ENCODE measurements around the gene SPEN.
"Not testable (repeated sequence)": the region's sequence is repeated elsewhere in the genome, so short reads cannot be mapped to it uniquely, and the experiment has no call there.

SPEN gene

DNA sequence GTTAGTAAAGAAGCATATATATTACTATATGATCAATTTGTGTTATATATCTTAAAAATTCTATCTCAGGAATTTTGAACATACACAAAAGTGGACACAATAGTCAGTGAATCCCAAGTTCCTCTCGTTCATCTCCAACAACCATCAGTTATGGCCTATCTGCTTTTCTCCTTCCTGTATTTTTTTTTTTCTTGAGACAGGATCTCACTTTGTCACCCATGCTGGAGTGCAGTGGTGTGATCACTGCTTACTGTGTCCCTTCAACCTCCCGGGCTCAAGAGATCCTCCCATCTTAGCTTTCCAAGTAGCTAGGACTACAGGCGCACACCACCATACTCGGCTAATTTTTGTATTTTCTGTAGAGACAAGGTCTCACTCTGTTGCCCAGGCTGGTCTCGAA lies 9.4 kb downstream of the SPEN start:
- DNase-seq, result no peak

GRCh38 chr1:15858069-15858670 lies 10.7 kb downstream of the SPEN start:
- DNase-seq, result no peak

- DNase-seq, result no peak
Observed at GRCh38 chr1:15858672-15859372, 11.3 kb downstream of the SPEN start.

DNA sequence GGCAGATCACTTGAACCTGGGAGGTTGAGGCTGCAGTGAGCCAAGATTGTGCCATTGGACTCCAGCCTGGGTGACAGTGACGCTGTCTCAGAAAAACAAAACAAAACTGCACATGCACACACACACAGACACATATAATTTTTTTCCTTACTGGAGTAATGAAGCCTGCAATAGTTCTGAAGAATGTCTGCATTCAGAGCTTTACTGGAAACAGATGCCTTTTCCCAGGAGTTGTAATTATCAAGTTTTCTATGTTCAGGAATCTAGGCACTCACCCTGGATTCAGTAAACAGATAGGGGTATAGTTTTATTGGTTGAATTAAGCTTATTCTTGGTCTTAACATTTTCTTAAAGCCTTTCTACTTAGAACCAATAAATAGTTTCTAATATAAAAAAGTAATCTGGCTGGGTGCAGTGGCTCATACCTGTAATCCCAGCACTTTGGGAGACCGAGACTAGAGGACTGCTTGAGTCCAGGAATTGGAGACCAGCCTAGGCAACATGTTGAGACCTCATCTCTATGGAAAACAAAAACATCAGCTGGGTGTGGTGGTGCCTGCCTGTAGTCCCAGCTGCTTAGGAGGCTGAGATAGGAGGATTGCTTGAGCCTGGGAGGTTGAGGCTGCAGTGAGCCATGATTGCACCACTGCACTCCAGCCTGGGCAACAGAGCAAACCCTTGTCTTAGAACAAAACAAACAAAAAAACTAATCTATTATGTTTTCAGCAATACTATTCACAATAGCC lies 15.8 kb downstream of the SPEN start:
- no peak for DNase-seq

DNA sequence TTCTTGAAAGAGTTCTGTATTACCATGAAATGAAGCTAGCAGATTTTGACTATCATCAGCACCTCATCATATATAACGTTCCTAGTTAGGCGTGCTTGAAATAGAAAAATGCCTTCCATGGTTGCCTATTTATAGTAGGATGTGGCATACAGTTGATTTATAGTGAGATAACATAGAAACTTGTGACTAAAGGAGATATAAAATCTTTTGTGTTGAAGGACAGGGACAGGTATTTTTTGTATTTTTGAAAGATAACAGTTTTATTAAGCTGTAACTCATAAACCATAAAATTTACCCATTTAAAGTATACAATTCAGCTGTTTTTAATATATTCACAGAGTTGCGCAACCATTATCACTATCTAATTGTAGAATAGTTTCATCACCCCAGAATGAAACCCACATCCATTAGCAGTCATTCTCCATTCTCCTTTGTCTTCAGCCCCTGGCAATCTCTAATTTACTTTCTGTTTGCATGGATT lies 19.3 kb downstream of the SPEN start:
- DNase-seq, result no peak

GRCh38 chr1:15867288-15867687 lies 19.8 kb downstream of the SPEN start:
- DNase-seq, result no peak

DNA sequence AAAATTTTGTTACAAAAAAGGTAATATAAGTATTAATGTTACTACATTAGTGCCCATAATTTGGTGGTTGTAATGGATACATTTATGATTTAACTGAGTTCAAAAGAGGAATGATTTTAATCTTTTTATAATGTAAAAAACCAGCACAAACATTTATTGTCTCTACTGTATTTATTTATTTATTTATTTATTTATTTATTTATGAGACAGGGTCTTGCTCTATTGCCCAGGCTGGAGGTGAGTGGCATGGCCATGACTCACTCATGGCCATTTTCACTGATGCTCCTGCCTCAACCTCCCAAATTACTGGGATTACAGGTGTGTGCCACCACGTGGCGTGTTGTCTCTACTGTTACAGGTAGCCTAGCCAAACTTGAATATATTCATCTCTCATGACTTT lies 21.9 kb downstream of the SPEN start:
- no peak for DNase-seq

GRCh38 chr1:15870421-15870820 lies 22.9 kb downstream of the SPEN start:
- DNase-seq, result no peak

DNA sequence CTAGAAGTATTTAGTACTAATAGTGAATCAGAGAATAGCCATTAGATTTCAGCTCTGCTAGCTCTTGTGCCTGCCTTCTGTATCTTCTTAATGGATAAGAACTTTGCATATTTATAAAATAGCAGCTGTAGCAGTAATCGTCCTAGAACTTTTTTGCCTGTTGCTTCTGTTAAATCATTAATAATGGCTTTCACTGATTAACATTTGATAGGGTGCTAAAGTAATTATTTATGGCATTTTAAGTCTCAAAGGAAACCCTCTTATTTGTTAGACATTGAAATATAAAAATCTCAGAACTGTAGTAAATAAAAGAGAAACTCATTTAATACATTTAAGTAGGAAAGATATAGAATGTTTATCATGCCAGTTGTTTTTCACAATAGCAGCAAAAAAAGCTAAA lies 27.0 kb downstream of the SPEN start:
- DNase-seq, result no peak

- DNase-seq, result no peak
Observed at GRCh38 chr1:15876357-15877055, 29.0 kb downstream of the SPEN start.

DNA sequence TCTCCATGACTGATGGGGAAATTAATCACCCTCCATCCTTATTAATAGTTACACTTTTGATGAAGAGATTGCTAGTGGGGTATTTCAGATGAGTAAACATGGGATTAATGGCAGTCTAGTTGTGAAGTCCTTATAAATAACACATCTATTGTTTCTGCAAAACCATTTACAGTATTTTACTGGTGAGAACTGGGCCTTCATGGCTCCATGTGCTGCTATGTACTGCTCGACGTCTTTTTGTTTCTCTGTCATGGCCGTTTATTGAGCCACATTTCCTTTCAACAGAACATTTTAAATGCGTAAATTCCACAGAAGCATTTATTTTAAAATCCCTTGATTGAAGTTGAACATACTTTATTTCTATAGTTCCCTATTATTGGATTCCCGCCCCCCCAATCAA lies 34.5 kb downstream of the SPEN start:
- DNase-seq, result no peak

- no peak for DNase-seq
Observed at GRCh38 chr1:15882665-15883064, 35.2 kb downstream of the SPEN start.

GRCh38 chr1:15883326-15883725 lies 35.8 kb downstream of the SPEN start:
- DNase-seq, result no peak

DNA sequence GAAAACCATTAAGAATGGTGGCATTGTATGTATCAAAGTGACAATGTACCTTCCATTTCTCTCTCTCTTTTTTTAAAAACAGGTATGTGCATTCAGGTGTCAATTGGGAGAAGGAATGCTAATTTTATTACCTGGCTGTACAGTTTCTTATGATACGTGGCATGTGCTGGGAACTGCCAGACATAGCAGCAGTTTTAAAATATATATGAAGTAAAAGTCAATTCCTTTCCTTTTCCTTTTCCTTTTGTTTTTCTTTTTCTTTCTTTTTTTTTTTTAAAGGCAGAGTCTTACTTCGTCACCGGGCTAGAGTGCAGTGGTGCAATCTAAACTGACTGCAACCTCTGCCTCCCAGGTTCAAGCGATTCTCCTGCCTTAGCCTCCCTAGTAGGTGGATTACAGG lies 37.0 kb downstream of the SPEN start:
- no peak for DNase-seq

- no peak for DNase-seq
Observed at GRCh38 chr1:15885269-15885668, 37.8 kb downstream of the SPEN start.

DNA sequence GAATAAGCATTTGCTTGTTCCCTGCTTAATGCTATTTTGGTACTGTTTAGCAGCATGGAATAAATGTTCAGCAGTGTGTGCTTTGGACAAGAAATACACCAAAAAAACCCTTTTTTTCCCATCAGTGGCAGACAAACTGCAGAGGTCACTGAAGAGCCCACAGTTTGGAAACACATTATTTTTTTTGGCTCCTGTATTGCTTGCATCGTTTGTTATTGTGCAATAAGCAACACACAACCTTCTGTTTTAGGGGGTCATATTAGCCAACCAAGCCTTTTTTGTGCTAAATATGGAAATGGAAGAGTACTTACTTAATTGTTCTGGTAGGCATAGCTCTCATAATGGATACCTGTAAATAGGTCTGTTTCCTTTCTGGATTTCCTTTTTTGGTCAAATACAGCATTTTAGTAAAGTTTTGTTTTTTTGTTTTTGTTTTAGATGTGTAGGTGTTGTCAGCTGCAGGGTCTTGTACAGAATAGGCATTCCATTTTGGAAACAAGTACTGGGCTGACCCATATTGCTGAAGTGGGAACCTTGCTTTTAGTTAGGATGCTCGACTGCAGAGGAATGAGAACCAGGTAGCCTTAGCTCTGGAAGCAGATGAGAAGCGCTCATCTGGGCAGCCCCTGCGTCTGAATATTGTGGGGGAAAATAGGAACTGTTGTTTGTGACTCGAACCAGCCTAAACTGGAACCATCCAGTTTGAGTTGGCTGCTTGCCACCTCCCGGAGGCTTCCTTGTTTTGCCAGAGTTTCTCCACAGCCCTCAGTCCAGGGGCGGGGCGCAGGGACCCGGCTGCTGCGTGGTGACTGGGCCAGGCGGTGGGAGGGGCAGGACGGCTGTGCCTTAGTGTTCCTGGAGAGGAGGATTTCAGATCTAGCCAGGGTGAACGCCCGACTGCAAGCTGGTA lies 38.4 kb downstream of the SPEN start:
- DNase-seq, result no peak

DNA sequence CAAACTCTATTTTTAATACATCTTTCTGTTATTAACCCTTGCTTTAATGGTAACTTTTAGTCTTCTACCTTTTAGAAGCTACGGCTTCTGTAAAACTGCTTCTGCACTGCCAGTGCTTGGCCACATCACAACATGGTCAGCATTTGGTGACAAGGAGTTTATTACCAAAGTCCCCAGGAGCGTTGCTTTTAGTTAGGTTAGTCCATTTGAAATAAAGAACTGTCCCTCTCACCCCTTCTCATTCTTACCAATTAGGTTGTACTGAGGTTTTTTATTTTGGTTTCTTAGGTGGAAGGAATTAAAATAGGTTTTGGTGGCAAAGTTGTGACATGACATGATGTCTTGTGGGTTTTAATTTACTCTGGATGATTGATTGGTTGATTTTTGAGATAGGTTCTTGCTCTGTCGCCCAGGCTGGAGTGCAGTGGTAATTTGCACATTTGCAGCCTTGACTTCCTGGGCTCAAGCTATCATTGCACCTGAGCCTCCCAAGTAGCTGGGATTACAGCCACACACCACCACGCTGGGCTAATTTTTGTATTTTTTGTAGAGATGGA lies 39.2 kb downstream of the SPEN start:
- DNase-seq, result no peak

GRCh38 chr1:15892857-15893599 lies 45.5 kb downstream of the SPEN start:
- not testable (repeated sequence) for DNase-seq

DNA sequence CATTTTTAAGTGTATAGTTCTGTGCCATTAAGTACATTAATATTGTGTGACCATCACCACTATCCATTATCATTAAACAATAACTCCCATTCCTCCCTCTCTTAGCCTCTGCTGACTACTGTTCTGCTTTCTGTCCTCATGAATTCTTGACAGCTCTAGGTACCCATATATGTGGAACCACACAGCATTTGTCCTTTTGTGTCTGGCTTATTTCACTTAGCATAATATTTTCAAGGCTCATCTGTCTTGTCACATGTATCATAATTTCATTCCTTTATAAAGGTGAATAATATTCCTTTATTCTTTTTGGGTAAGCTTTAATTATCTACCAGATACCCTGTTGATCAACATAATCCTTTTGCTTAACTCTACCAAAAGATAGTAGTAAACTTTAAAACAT lies 47.7 kb downstream of the SPEN start:
- no peak for DNase-seq

DNA sequence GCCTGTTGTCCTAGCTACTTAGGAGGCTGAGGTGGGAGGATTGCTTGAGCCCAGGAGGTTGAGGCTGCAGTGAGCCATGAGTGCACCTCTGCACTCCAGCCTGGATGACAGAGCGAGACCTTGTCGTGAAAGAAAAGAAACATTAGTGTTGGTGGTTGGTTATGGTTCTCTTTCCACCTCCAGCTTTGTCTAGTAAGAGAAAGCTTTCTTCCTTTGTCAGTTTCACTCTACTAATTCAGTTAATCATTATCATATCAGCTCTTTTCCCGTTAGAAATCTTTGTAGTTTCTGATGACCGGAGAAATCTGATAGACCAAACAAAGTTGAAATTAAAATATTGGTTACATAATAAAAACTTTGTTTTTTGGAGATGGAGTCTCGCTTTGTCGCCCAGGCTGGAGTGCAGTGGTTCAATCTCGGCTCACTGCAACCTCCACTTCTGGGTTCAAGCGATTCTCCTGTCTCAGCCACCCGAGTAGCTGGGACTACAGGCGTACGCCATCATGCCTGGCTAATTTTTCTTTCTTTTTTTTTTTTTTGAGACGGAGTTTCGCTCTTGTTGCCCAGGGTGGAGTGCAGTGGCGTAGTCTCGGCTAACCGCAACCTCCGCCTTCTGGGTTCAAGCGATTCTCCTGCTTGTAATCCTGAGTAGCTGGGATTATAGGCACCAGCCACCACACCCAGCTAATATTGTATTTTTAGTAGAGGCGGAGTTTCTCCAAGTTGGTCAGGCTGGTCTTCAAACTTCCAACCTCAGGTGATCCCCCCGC lies 49.5 kb downstream of the SPEN start:
- not testable (repeated sequence) for DNase-seq
